GM12864 (cell line): ENCODE measurements around the gene PAX2.

Experiments
- DNase-seq: peaks from one replicate; pipeline ENCODE4 v3.0.0-alpha.2; 2011; ENCODE audit warnings: low read depth
- H3K4me3 ChIP-seq: 2 replicates; pipeline ENCODE4 v1.5.1; 2011; ENCODE audit warnings: mild to moderate bottlenecking, low read depth, low read length, control low read depth
- CTCF ChIP-seq: IDR thresholded peaks from 2 replicates; pipeline ENCODE4 v1.5.1; 2011; ENCODE audit warnings: low read depth, mild to moderate bottlenecking, moderate library complexity, low read length, control low read depth, inconsistent platforms; ENCODE audit errors: missing control alignments

PAX2 gene

GRCh38 chr10:100749309-100750217 lies 4.2 kb downstream of the PAX2 start:
- TF ChIP-seq CTCF = no peak
- no peak for DNase-seq
- no peak overlapping the region for H3K4me3 ChIP-seq

GRCh38 chr10:100750291-100751210 lies 5.2 kb downstream of the PAX2 start:
- no peak overlapping the region for H3K4me3 ChIP-seq
- DNase-seq = no peak
- no peak for TF ChIP-seq CTCF

GRCh38 chr10:100751211-100751933 lies 6.0 kb downstream of the PAX2 start:
- TF ChIP-seq CTCF = no peak
- H3K4me3 ChIP-seq = no peak overlapping the region
- DNase-seq = no peak

GRCh38 chr10:100755821-100756220 lies 10.4 kb downstream of the PAX2 start:
- TF ChIP-seq CTCF = no peak
- no peak for DNase-seq
- no peak overlapping the region for H3K4me3 ChIP-seq

GRCh38 chr10:100759331-100759730 lies 13.9 kb downstream of the PAX2 start:
- H3K4me3 ChIP-seq = no peak overlapping the region
- no peak for DNase-seq
- TF ChIP-seq CTCF = no peak

- DNase-seq = no peak
- TF ChIP-seq CTCF = no peak
- H3K4me3 ChIP-seq = no peak overlapping the region
These were observed 15.3 kb downstream of the PAX2 start for GRCh38 chr10:100760726-100761125.
